Calu3 (cell line): ENCODE measurements around the gene ARMC3. TPM values are rescaled to one million over a fixed set of nuclear protein-coding genes. Genes with fewer than 3 reads are reported as not detected.

Experiments used
- BruUV-seq: library from RNA; stranded (reverse); fragments of 400-500 nt; replicated peaks from 2 replicates; lab custom pipeline; 2021; lab: Mats Ljungman, UMichigan
- CTCF ChIA-PET: fragments of 300-600 bp; sonication (Branson Sonifier 250); formaldehyde crosslinking; loops from one replicate; lab custom pipeline; 2022; ENCODE audit warnings: antibody characterized with exemption; lab: Charles Lee
- DNase-seq: peaks from one replicate; pipeline ENCODE4 v3.0.0; 2022
- H3K27ac Mint-ChIP-seq: one replicate; pipeline ENCODE4 v1.8.0; 2022; ENCODE audit warnings: mixed read lengths; ENCODE audit not compliant: unreplicated experiment
- H3K27me3 Mint-ChIP-seq: one replicate; pipeline ENCODE4 v1.8.0; 2022; ENCODE audit warnings: mixed read lengths; ENCODE audit not compliant: unreplicated experiment
- H3K36me3 Mint-ChIP-seq: one replicate; pipeline ENCODE4 v1.8.0; 2022; ENCODE audit warnings: mild to moderate bottlenecking, moderate library complexity, mixed read lengths; ENCODE audit not compliant: insufficient read depth, unreplicated experiment
- H3K4me1 Mint-ChIP-seq: one replicate; pipeline ENCODE4 v1.8.0; 2022; ENCODE audit warnings: mild to moderate bottlenecking, low read depth, mixed read lengths; ENCODE audit not compliant: unreplicated experiment
- H3K4me3 Mint-ChIP-seq: one replicate; pipeline ENCODE4 v1.8.0; 2022; ENCODE audit warnings: mild to moderate bottlenecking, low read depth, moderate library complexity, mixed read lengths; ENCODE audit not compliant: unreplicated experiment
- H3K9me3 Mint-ChIP-seq: one replicate; pipeline ENCODE4 v1.8.0; 2022; ENCODE audit warnings: low read depth, mixed read lengths; ENCODE audit not compliant: unreplicated experiment
- CTCF ChIP-seq: fragments of 200-600 bp; IDR thresholded peaks from one replicate; pipeline ENCODE4 v1.8.0; 2022; ENCODE audit warnings: antibody characterized with exemption; ENCODE audit not compliant: unreplicated experiment
- intact Hi-C: fragments of 100-400 bp; cut with micrococcal nuclease; formaldehyde crosslinking; loops from one replicate; pipeline ENCODE4 v1.10.0; 2022; ENCODE audit not compliant: unreplicated experiment
- total RNA-seq: library from RNA; stranded (reverse); gene quantifications from 2 replicates; pipeline ENCODE4 v1.2.3, GENCODE V29; 2022

Gene ARMC3
- total RNA-seq, 1 experiment from 2014 or later = 0.97 TPM

DNA sequence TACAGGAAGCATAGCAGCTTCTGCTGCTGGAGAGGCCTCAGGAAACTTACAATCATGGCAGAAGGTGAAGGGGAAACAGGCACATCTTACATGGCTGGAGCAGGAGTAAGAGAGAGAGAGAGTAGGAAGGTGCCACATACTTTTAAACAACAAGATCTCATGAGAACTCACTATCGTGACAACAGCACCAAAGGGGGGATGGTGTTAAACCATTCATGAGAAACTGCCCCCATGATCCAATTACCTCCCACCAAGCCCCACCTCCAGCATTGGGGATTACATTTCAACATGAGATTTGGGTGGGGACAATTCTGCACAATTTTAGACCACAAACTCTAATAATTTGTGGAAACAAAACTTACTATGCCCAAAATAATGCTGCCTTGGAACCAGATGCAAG lies 16.8 kb upstream of the ARMC3 start:
- intact Hi-C loops = no loop called here
- Mint-ChIP-seq H3K27ac (no peak overlapping the region), H3K4me3 (no peak overlapping the region), H3K4me1 (no peaks in the 10 kb centered on the region), H3K9me3 (peaks cover 6% of the 10 kb centered on the region), H3K36me3 (no peaks in the 10 kb centered on the region), H3K27me3 (no peaks in the 10 kb centered on the region)
- no TSS peak for BruUV-seq
- DNase-seq = no peak
- TF ChIP-seq CTCF = no peak
- CTCF ChIA-PET = no interaction called here

- no peaks in the 10 kb centered on the region for H3K36me3 Mint-ChIP-seq
- TF ChIP-seq CTCF = no peak
- H3K27me3 Mint-ChIP-seq = no peaks in the 10 kb centered on the region
- CTCF ChIA-PET = no interaction called here
- H3K4me3 Mint-ChIP-seq = no peak overlapping the region
- H3K9me3 Mint-ChIP-seq = peaks cover 6% of the 10 kb centered on the region
- DNase-seq = no peak
- intact Hi-C loops = no loop called here
- no peak overlapping the region for H3K27ac Mint-ChIP-seq
- BruUV-seq = no TSS peak
- no peaks in the 10 kb centered on the region for H3K4me1 Mint-ChIP-seq
Observed at GRCh38 chr10:22911889-22912762, 15.7 kb upstream of the ARMC3 start.

GRCh38 chr10:22912763-22913384 lies 15.0 kb upstream of the ARMC3 start:
- no peak for TF ChIP-seq CTCF
- Mint-ChIP-seq H3K9me3 (peaks cover 3% of the 10 kb centered on the region), H3K36me3 (no peaks in the 10 kb centered on the region), H3K4me1 (no peaks in the 10 kb centered on the region), H3K4me3 (no peak overlapping the region), H3K27ac (no peak overlapping the region), H3K27me3 (no peaks in the 10 kb centered on the region)
- no TSS peak for BruUV-seq
- CTCF ChIA-PET = no interaction called here
- intact Hi-C loops = no loop called here
- no peak for DNase-seq

DNA sequence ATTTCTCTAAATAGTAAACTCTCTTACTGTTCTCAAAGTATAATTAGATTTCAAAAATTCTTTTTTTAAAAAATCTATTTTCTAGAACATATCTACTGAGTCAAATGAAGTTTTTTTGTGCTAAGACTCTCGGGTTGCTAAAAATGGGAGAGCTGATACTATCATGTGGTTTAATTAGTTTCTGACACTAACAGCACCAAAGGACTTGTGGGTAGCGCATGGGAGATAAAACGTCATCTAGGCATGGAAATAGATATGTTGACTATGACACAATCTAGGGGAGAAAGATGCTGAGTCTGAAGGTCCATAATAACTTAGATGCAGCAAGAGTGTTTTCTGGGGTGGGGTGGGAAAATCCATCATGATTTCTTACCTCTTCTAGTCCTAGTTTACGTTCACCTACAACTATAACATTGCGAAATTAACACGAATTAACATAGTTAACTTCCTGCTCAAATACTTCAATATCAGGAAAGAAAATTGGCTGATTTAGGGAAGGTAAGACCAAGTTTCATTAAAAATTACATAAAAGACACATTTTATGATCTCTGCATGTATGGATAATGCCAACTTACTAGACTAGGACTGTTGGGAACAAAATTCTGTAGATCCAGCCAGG lies 14.3 kb upstream of the ARMC3 start:
- intact Hi-C loops = no loop called here
- TF ChIP-seq CTCF = no peak
- Mint-ChIP-seq H3K4me1 (no peaks in the 10 kb centered on the region), H3K4me3 (no peak overlapping the region), H3K27me3 (no peaks in the 10 kb centered on the region), H3K27ac (no peak overlapping the region), H3K9me3 (peaks cover 3% of the 10 kb centered on the region), H3K36me3 (no peaks in the 10 kb centered on the region)
- BruUV-seq = no TSS peak
- CTCF ChIA-PET = no interaction called here
- no peak for DNase-seq
